HG03280 (cell line): ENCODE data around the gene SCG3.

Source experiments
- ATAC-seq: cut with Tn5 transposase; IDR thresholded peaks from one replicate; pipeline ENCODE4 v1.9.1; 2021; ENCODE audit warnings: mild to moderate bottlenecking, moderate library complexity; ENCODE audit not compliant: unreplicated experiment

The SCG3 gene

GRCh38 chr15:51677452-51677851 is 3.9 kb upstream of the SCG3 start:
- no peak for ATAC-seq

GRCh38 chr15:51678096-51678495 is 3.2 kb upstream of the SCG3 start:
- ATAC-seq, result no peak

- no peak for ATAC-seq
Observed at GRCh38 chr15:51680321-51680720, 982 bp upstream of the SCG3 start.

- no peak for ATAC-seq
Observed at GRCh38 chr15:51687565-51687964, 6.3 kb downstream of the SCG3 start.

- no peak for ATAC-seq
Observed at GRCh38 chr15:51688863-51689262, 7.6 kb downstream of the SCG3 start.

GRCh38 chr15:51692154-51692553 is 10.9 kb downstream of the SCG3 start:
- no peak for ATAC-seq

- ATAC-seq, result no peak
Observed at GRCh38 chr15:51696566-51696965, 15.3 kb downstream of the SCG3 start.

- ATAC-seq, result no peak
Observed at GRCh38 chr15:51697163-51697562, 15.9 kb downstream of the SCG3 start.

GRCh38 chr15:51699373-51699772 is 18.1 kb downstream of the SCG3 start:
- no peak for ATAC-seq

- ATAC-seq, result no peak
Observed at GRCh38 chr15:51702710-51703109, 21.4 kb downstream of the SCG3 start.

- no peak for ATAC-seq
Observed at GRCh38 chr15:51706291-51706690, 25.0 kb downstream of the SCG3 start.

- no peak for ATAC-seq
Observed at GRCh38 chr15:51706926-51707608, 25.8 kb downstream of the SCG3 start.

GRCh38 chr15:51708013-51708412 is 26.7 kb downstream of the SCG3 start:
- no peak for ATAC-seq

- ATAC-seq, result no peak
Observed at GRCh38 chr15:51709031-51709430, 27.7 kb downstream of the SCG3 start.

- ATAC-seq, result no peak
Observed at GRCh38 chr15:51714162-51714561, 32.9 kb downstream of the SCG3 start.

GRCh38 chr15:51714911-51715310 is 33.6 kb downstream of the SCG3 start:
- no peak for ATAC-seq

GRCh38 chr15:51718219-51718618 is 36.9 kb downstream of the SCG3 start:
- ATAC-seq, result no peak

- no peak for ATAC-seq
Observed at GRCh38 chr15:51718746-51719145, 37.4 kb downstream of the SCG3 start.

GRCh38 chr15:51720201-51720995 is 39.1 kb downstream of the SCG3 start:
- no peak for ATAC-seq

- ATAC-seq, result no peak
Observed at GRCh38 chr15:51721199-51721960, 40.1 kb downstream of the SCG3 start.

- no peak for ATAC-seq
Observed at GRCh38 chr15:51724199-51724598, 42.9 kb downstream of the SCG3 start.

- ATAC-seq, result no peak
Observed at GRCh38 chr15:51724673-51725072, 43.4 kb downstream of the SCG3 start.
